H1 (cell line): ENCODE measurements around the gene ERC1. TPM values are rescaled to one million over a fixed set of nuclear protein-coding genes. Genes with fewer than 3 reads are reported as not detected.

Experiments
- BCL11A ChIP-seq, 2 experiments: IDR thresholded peaks; one replicate each; pipeline ENCODE4 v1.6.1; 2011; ENCODE audit warnings: low read depth in 2 of 2, low read length in 2 of 2, mild to moderate bottlenecking in 2 of 2
- CTCF ChIP-seq, 3 experiments: IDR thresholded peaks; 1 replicate in 2 of 3; 2 replicates in 1 of 3; pipeline versions ENCODE4 v1.5.1 to v1.6.1; 2011; ENCODE audit warnings: low read length in 3 of 3, mild to moderate bottlenecking in 3 of 3, inconsistent platforms in 2 of 3, low read depth in 1 of 3, moderate library complexity in 1 of 3; ENCODE audit not compliant: insufficient read depth in 1 of 3; ENCODE audit errors: control extremely low read depth in 1 of 3
- TBP ChIP-seq: IDR thresholded peaks from 2 replicates; pipeline ENCODE4 v1.6.1; 2011; ENCODE audit warnings: low read depth, low read length, improper control_type of control experiment
- polyA plus RNA-seq, 7 experiments: library from polyadenylated mRNA; depleted of rRNA in 3 of 7; stranded (reverse) in 5 of 7; unstranded in 2 of 7; fragments of >200 nt in 5 of 7; fragments of 200-250 nt in 2 of 7; gene quantifications; 1 replicate in 5 of 7; 2 replicates in 1 of 7; 4 replicates in 1 of 7; pipeline versions ENCODE4 v1.2.1 to v1.2.3, GENCODE V29; 2011 to 2013; ENCODE audit warnings: missing spikeins in 2 of 7, mixed read lengths in 2 of 7
- total RNA-seq: library from RNA; stranded (reverse); fragmentation: NEBNext Ultra II Directional; extraction: Animal tissue kit (Norgen Biotek cat#: 25700); gene quantifications from 2 replicates; pipeline ENCODE4 v1.2.1, GENCODE V29; 2021

ERC1 gene
- total and polyA plus RNA-seq, 2 of the 8 experiments (the other 6 are each of a cell fraction or from before 2014, with no cell fraction given), result 7.8 to 45.7 TPM

DNA sequence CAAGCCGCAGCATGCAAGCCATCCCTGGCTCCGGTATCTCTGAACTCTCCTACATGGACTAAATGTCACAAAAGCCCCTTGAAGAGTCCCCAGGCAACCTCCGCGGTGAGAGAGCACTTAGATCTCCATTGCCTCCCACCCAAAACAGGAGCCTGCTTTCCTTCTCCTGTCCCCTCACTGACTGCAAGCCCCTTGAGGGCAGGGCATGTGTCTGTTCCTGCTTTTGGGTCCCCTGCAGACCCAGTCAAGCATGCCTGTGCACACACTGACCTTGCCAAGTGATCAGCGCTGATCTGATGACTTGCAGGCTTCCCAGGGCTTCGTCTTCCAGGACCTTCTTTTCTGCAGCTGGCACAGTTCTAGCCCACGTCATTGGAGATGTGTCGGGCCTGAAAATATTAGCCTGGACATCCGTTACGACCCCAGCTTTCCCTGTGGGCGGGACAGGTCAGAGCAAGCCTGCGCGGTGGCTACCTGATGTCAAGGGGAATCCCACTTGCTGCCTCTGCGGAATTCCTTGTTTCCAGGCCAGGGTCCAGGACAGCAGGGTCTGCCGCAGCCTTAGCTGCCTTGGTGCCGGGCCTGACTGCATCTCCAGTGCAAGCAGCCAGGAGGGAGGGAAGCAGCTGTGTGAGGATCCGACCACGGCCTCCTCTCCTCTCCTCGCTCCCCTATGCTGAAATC, 510.8 kb downstream of the ERC1 start (continued):
- TF ChIP-seq CTCF (IDR thresholded peaks at IDR 0.05; ENCODE audit: control extremely low read depth in 1 of 3, insufficient read depth in 1 of 3, low read depth in 1 of 3, low read length in 3 of 3) (no peak), BCL11A (IDR thresholded peaks at IDR 0.05; ENCODE audit: low read depth in 2 of 2, low read length in 2 of 2) (no peak), TBP (no peak)
